Activated CD8-positive, alpha-beta memory T cell treated with anti-CD3 and anti-CD28 coated beads for 4 hours (primary cell): ENCODE data around the gene PPP2R5E.

ENCODE experiments used
- DNase-seq, 2 donors: peaks; one replicate each; pipeline ENCODE4 v3.0.0-alpha.2; 2020; ENCODE audit warnings: low read depth in 2 of 2

PPP2R5E gene

DNA sequence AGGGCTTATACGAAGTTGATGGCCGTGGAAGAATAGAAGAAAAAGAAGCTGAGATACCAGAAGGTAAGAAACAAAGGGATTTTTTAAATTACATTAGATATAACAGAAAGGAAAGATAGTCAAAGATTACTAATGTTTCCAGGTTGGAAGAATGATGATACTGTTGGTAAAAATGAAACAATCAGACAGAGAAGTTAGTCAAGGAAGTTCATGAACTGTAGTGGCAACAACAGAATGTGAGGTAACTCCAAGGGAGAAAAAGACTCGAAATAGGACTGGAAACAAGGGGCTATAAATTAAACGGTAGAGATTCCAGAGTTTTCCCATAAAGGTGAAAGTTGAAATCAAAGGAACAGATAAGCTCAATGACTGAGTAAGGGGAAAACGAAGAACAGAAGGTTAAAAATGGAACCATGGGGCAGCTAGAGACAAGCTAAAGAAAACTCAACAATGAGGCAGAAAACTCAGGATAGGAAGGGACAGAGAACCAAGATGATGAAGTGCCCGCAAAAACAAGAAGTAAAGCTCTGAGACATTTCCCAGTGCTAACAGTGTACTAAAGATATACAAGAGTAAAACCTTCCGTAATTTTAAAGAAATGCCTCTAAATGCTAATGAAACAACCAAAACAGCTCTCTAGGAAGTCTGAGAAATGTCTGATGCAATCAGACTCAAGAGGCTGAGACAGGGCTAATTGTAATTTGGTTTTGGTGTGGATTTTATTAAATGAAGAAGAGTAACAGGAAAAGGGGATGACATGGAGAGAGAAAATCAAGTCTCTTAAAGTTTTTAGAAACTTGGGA is 70.0 kb downstream of the PPP2R5E start:
- DNase-seq, result no peak

GRCh38 chr14:63470962-63471793 is 72.0 kb downstream of the PPP2R5E start:
- DNase-seq, result no peak

DNA sequence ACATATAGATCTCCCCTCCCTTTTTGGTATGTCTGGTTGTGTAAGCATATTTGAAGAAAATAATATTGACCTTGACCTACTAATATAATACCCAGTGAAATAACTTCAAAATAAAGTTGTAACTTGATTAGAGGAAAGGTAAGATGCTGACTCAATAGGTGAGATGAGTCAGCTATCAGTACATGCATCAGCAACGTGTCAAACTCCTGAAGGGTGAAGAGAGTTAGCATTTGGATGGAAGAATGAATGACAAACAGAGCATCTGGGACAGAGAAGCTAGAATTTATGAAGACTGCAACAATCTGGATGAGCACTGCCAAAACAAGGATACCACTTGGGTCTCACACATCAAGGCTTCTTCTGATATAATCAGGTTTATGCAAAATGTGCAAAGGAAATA is 74.9 kb downstream of the PPP2R5E start:
- no peak for DNase-seq

GRCh38 chr14:63467440-63468072 is 75.6 kb downstream of the PPP2R5E start:
- DNase-seq, result no peak

- DNase-seq, result no peak
Observed at GRCh38 chr14:63465347-63465746, 77.8 kb downstream of the PPP2R5E start.

DNA sequence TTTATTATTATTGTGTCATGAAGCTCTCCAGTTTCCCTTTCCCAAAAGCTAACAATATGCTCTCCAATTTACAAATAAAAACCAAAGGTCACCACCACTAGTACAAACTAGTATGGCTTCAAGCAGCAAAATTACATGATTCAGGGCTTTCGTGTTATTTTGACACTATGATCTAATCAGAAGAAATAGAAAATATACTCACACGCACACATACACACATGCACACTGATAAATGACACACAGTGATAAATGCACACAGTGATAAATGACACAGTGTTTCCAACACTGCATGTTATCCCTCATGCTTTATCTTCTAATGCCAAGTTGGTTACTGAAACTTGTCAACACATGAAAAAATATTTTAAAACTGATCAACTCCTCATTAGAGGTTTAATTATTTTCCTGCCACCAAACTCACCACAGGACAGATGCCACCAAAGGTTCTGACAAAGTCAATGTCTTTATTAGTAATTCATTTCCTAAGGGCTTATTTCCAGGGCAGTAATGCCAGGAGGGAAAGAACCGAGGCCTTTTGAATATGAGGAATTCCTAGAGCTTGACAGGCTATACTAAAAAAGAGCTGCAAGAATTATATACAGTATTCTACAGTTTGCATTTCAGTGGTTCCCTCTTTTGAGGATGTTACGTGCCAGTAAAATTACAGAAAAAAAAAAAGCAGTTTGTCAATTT is 82.4 kb downstream of the PPP2R5E start:
- DNase-seq, result no peak

GRCh38 chr14:63459738-63460137 is 83.4 kb downstream of the PPP2R5E start:
- DNase-seq, result no peak

DNA sequence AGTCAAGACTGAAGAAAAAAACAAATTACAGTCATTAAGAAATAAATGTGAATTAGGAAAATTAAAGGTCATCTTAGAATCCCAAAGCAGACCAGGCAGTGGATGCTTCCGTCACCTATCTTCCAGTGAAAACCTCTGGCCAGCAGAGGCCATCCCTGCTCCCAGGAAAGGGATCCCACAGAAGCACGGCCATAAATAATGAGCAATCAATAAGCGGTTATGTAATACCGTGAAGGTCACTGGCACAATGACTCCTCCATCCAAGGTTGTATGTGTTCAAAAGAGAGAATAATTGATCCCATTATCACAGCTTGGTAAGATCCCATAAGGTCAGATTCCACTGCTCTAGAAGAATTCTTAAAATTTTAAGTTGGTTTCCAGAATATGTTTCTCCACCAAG is 85.7 kb downstream of the PPP2R5E start:
- DNase-seq, result no peak

GRCh38 chr14:63454863-63455622 is 88.1 kb downstream of the PPP2R5E start:
- DNase-seq, result no peak

GRCh38 chr14:63454436-63454835 is 88.7 kb downstream of the PPP2R5E start:
- no peak for DNase-seq

GRCh38 chr14:63453443-63453936 is 89.7 kb downstream of the PPP2R5E start:
- no peak for DNase-seq

GRCh38 chr14:63452796-63453195 is 90.4 kb downstream of the PPP2R5E start:
- no peak for DNase-seq

DNA sequence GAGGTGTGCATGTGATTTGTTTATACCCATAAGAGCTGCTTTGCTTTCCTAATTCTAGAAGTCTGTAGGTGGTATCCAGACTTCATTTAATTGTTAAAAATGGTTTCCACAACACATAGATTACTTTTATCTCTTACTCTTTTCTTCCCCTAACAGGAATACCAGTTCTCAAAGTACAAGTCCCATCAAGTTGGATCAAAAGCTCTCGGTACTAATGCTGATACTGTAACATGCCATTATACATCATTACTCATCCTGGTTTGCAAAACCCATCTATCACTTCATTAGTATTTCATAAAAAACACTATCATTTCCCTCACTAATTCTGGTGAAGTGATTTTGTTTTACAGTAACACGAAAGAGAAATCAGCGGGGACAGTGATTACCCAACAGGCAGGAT is 94.3 kb downstream of the PPP2R5E start:
- no peak for DNase-seq

DNA sequence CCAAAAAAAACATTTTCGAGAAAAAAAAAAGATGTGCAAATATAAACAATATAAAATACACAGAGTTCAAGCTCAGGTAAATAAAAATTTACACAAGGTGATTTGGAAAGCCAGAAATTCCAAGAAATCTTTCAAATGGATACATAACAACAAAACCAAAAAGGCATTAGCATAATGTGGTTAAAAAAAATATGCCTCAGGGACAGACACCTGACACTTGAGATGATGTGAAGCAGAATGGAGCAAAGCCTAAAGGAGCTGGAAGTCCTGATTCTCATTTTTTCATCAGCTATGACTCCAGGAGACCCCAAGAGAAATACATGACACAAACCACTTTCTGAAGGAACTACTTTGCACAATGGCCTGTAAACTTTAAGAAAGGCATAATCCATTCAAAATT is 98.6 kb downstream of the PPP2R5E start:
- DNase-seq, result no peak

- DNase-seq, result no peak
Observed at GRCh38 chr14:63443988-63444387, 99.2 kb downstream of the PPP2R5E start.

DNA sequence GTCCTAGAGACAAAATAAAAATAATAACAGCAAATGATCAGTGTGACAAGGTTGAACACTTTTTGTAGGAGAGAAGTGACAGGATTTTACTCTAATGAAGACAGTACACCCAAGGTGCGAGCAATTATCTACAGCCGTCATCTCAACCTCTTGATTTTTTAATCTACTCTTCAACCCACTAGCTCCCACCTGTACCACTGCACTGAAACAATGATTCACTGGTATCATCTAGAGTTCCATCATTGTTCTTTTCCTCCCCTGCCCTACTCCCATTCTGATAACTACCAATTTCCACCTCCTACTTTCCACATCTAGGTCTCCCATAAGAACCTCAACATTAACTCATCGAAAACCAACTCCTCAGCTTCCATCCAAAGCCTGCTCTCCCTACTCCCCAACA is 99.8 kb downstream of the PPP2R5E start:
- DNase-seq, result no peak

- no peak for DNase-seq
Observed at GRCh38 chr14:63438065-63438757, 105.0 kb downstream of the PPP2R5E start.

- DNase-seq, result no peak
Observed at GRCh38 chr14:63436286-63437098, 106.7 kb downstream of the PPP2R5E start.

DNA sequence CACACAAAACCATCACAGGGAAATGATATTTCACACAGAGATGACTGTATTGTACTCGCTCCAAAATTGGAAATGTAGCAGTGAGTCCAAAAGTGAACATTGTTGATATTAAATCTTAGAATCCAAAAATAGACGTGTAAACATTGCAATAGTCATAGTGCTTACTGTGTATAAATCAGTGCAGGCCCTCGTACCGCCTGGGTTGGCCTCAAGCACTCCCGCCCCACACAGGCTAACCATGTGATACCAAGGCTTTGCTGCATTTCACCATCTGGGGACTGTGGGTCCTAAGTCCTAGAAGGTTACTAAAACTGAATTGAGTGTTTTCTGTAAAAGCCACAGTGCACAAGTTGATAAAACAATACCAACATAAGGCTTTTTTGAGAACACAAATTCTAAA is 107.3 kb downstream of the PPP2R5E start:
- no peak for DNase-seq

GRCh38 chr14:63435204-63435603 is 108.0 kb downstream of the PPP2R5E start:
- no peak for DNase-seq
